Sigmoid colon (tissue), 7 donors: ENCODE measurements around the gene KANK2. TPM values are rescaled to one million over a fixed set of nuclear protein-coding genes. Genes with fewer than 3 reads are reported as not detected.

ENCODE experiments used
- DNase-seq: peaks from one replicate; pipeline ENCODE4 v3.0.0-alpha.2; 2019
- H3K27ac ChIP-seq, 4 donors: fragments of 200-600 bp; sonication (generic); one replicate each; pipeline ENCODE4 v1.5.1; 2016 to 2019; ENCODE audit warnings: mild to moderate bottlenecking in 1 of 4
- H3K27me3 ChIP-seq, 3 donors: fragments of 200-600 bp; sonication (generic); one replicate each; pipeline ENCODE4 v1.5.1; 2019; ENCODE audit warnings: mild to moderate bottlenecking in 1 of 3
- H3K36me3 ChIP-seq, 4 donors: fragments of 200-600 bp; sonication (generic); one replicate each; pipeline ENCODE4 v1.5.1; 2016 to 2019
- H3K4me1 ChIP-seq, 4 donors: fragments of 200-600 bp; sonication (generic); one replicate each; pipeline ENCODE4 v1.5.1; 2017 to 2019
- H3K4me3 ChIP-seq, 4 donors: fragments of 200-600 bp; sonication (generic); one replicate each; pipeline ENCODE4 v1.5.1; 2017 to 2019; ENCODE audit warnings: mild to moderate bottlenecking in 2 of 4, moderate library complexity in 1 of 4
- H3K9me3 ChIP-seq, 4 donors: fragments of 200-600 bp in 3 of 4; sonication (generic) in 3 of 4; one replicate each; pipeline versions ENCODE4 v1.5.1 to v1.6.1; 2013 to 2019
- CTCF ChIP-seq, 4 experiments: fragments of 450-650 bp in 3 of 4; fragments of 200-600 bp in 1 of 4; IDR thresholded peaks; one replicate each; pipeline ENCODE4 v1.5.1; 2016 to 2019; ENCODE audit warnings: antibody characterized with exemption in 4 of 4, mild to moderate bottlenecking in 3 of 4, moderate library complexity in 2 of 4
- EP300 ChIP-seq, 4 donors: sonication (generic); formaldehyde crosslinking; IDR thresholded peaks; one replicate each; pipeline ENCODE4 v1.6.1; 2017; ENCODE audit warnings: antibody characterized with exemption in 4 of 4
- POLR2A ChIP-seq, 2 donors: fragments of 450-650 bp; IDR thresholded peaks; one replicate each; pipeline ENCODE4 v1.6.1; 2016; ENCODE audit warnings: antibody characterized with exemption in 2 of 2, mild to moderate bottlenecking in 2 of 2, moderate library complexity in 2 of 2
- POLR2AphosphoS5 ChIP-seq, 4 donors: sonication (generic); formaldehyde crosslinking; IDR thresholded peaks; one replicate each; pipeline ENCODE4 v1.6.1; 2017; ENCODE audit warnings: antibody characterized with exemption in 4 of 4
- WGBS, 2 donors: extraction: QIAGEN DNeasy Blood & Tissue Kit; methylation state at CpG; one replicate each; pipeline ENCODE4 v1.1.7; 2013; 5-methylcytosine and 5-hydroxymethylcytosine counted together
- intact Hi-C: fragments of 100-400 bp; cut with DNase I; formaldehyde crosslinking; loops from one replicate; pipeline ENCODE4 v1.15.1; 2023
- polyA plus RNA-seq, 3 donors: library from polyadenylated mRNA; stranded (reverse); fragments of 200-250 nt; gene quantifications; one replicate each; pipeline ENCODE4 v1.2.3, GENCODE V29; 2013
- total RNA-seq, 4 donors: library from RNA; depleted of rRNA; stranded (reverse); fragments of >200 nt; gene quantifications; one replicate each; pipeline ENCODE4 v1.1.0, GENCODE V29; 2016
- donor health status: healthy with polysubstance abuse.
- donor health status: Bipolar disorder and iron deficiency.
- donor health status: healthy.

Gene KANK2
- total and polyA plus RNA-seq, 7 donors, result 29.8 to 1,314 (median 691) TPM

GRCh38 chr19:11154683-11155047 is 42.7 kb downstream of the KANK2 start:
- 42 to 59% methylated on average over 6 of the region's 6 CpGs for WGBS, 2 donors
- Histone ChIP-seq H3K4me3 (no peak overlapping the region), H3K9me3 (no peaks in the 10 kb centered on the region), H3K27me3 (no peaks in the 10 kb centered on the region), H3K27ac (peak overlapping the region; percentile 86 to 95 (median 87)), H3K36me3 (no peaks in the 10 kb centered on the region), H3K4me1 (peaks cover 0 to 77% (median 70%) of the 10 kb centered on the region in 4 donors)
- no peak for DNase-seq
- intact Hi-C loops, result loop anchor here (5.0 kb wide), 1 partner anchor 383 kb away; the partner anchor contains the start of gene CNN1
- TF ChIP-seq POLR2AphosphoS5 (IDR thresholded peaks at IDR 0.05) (no peak), POLR2A (IDR thresholded peaks at IDR 0.05) (no peak), CTCF (IDR thresholded peaks at IDR 0.05) (no peak), EP300 (IDR thresholded peaks at IDR 0.05) (no peak)

GRCh38 chr19:11152318-11153062 is 44.9 kb downstream of the KANK2 start:
- TF ChIP-seq EP300 (IDR thresholded peaks at IDR 0.05) (peak in 3 of 4 donors; percentile 33 to 95 (median 74)), POLR2AphosphoS5 (IDR thresholded peaks at IDR 0.05) (peak; percentile 60 to 92 (median 83)), CTCF (IDR thresholded peaks at IDR 0.05) (no peak)
- peak overlapping the region; percentile 87 to 95 (median 92) for H3K27ac ChIP-seq

GRCh38 chr19:11151181-11151580 is 46.2 kb downstream of the KANK2 start:
- intact Hi-C loops, result no loop called here
- no peaks in the 10 kb centered on the region for H3K9me3 ChIP-seq
- no peak for DNase-seq
- H3K4me1 ChIP-seq, result peaks cover 0 to 46% (median 40%) of the 10 kb centered on the region in 4 donors
- H3K27me3 ChIP-seq, result no peaks in the 10 kb centered on the region
- H3K27ac ChIP-seq, result peak overlapping the region; percentile 87 to 95 (median 92)
- WGBS, 2 donors, result 80 to 88% methylated on average over 7 of the region's 7 CpGs
- H3K36me3 ChIP-seq, result no peaks in the 10 kb centered on the region
- H3K4me3 ChIP-seq, result no peak overlapping the region
- peak in 1 of 4 donors; percentile 30 for TF ChIP-seq POLR2AphosphoS5 (IDR thresholded peaks at IDR 0.05)
- no peak for TF ChIP-seq CTCF (IDR thresholded peaks at IDR 0.05)
- no peak for TF ChIP-seq POLR2A (IDR thresholded peaks at IDR 0.05)
- TF ChIP-seq EP300 (IDR thresholded peaks at IDR 0.05), result no peak

More at GRCh38 chr19:11152318-11153062, 44.9 kb downstream of the KANK2 start:
- intact Hi-C loops, result no loop called here
- DNase-seq, result peak; percentile 97
- Histone ChIP-seq H3K4me3 (no peak overlapping the region), H3K27me3 (no peaks in the 10 kb centered on the region), H3K36me3 (no peaks in the 10 kb centered on the region), H3K9me3 (no peaks in the 10 kb centered on the region), H3K4me1 (peaks cover 0 to 55% (median 48%) of the 10 kb centered on the region in 4 donors)
- WGBS, 2 donors, result 53 to 72% methylated on average over 11 of the region's 11 CpGs

GRCh38 chr19:11148001-11148400 is 49.3 kb downstream of the KANK2 start:
- intact Hi-C loops, result no loop called here

More at GRCh38 chr19:11148001-11148400, 49.3 kb downstream of the KANK2 start:
- no peak overlapping the region for H3K4me3 ChIP-seq
- H3K4me1 ChIP-seq, result peaks cover 0 to 36% (median 34%) of the 10 kb centered on the region in 4 donors
- no peaks in the 10 kb centered on the region for H3K9me3 ChIP-seq
- no peaks in the 10 kb centered on the region for H3K36me3 ChIP-seq
- peak overlapping the region in 1 of 4 donors; percentile 95 for H3K27ac ChIP-seq
- no peak for DNase-seq
- TF ChIP-seq POLR2AphosphoS5 (IDR thresholded peaks at IDR 0.05) (no peak), EP300 (IDR thresholded peaks at IDR 0.05) (no peak), POLR2A (IDR thresholded peaks at IDR 0.05) (no peak), CTCF (IDR thresholded peaks at IDR 0.05) (no peak)
- 94% methylated on average over 14 of the region's 14 CpGs for WGBS, 2 donors
- no peaks in the 10 kb centered on the region for H3K27me3 ChIP-seq
